CD4-positive, alpha-beta memory T cell (primary cell): ENCODE results near the gene GPATCH11. TPM values are rescaled to one million over a fixed set of nuclear protein-coding genes. Genes with fewer than 3 reads are reported as not detected.

Experiments used
- CTCF ChIA-PET: fragments of 350-600 bp; sonication (Branson Sonifier 250); formaldehyde crosslinking; loops from one replicate; lab custom pipeline; 2021; ENCODE audit warnings: inconsistent platforms; ENCODE audit not compliant: partially characterized antibody; lab: Charles Lee
- POLR2A ChIA-PET: fragments of 350-600 bp; sonication (Branson Sonifier 250); formaldehyde crosslinking; loops from one replicate; lab custom pipeline; 2021; ENCODE audit not compliant: partially characterized antibody; lab: Charles Lee
- DNase-seq, 5 donors: peaks; one replicate each; pipeline versions ENCODE4 v3.0.0 to v3.0.0-alpha.2; 2020 to 2022; ENCODE audit warnings: mixed read lengths in 1 of 5
- H3K27ac ChIP-seq: one replicate; pipeline ENCODE4 v1.7.0; 2013; ENCODE audit warnings: low read depth, low read length
- H3K27me3 ChIP-seq: 2 replicates; pipeline ENCODE4 v1.7.0; 2013; ENCODE audit warnings: mild to moderate bottlenecking, low read length, moderate library complexity; ENCODE audit not compliant: insufficient read depth
- H3K36me3 ChIP-seq: 2 replicates; pipeline ENCODE4 v1.7.0; 2013; ENCODE audit warnings: mild to moderate bottlenecking, low read length, moderate library complexity; ENCODE audit not compliant: insufficient read depth
- H3K4me1 ChIP-seq: 2 replicates; pipeline ENCODE4 v1.7.0; 2013; ENCODE audit warnings: mild to moderate bottlenecking, low read length, moderate library complexity; ENCODE audit not compliant: insufficient read depth
- H3K4me3 ChIP-seq, 2 donors: one replicate each; pipeline ENCODE4 v1.7.0; 2013; ENCODE audit warnings: low read length in 2 of 2, mild to moderate bottlenecking in 1 of 2
- H3K9me3 ChIP-seq, 2 donors: one replicate each; pipeline ENCODE4 v1.7.0; 2013; ENCODE audit warnings: low read length in 2 of 2, control low read depth in 1 of 2; ENCODE audit not compliant: control insufficient read depth in 1 of 2
- H3K27ac Mint-ChIP-seq, 7 donors: one replicate each; pipeline ENCODE4 v1.8.0; 2020 to 2021; ENCODE audit warnings: mixed read lengths in 7 of 7, mild to moderate bottlenecking in 6 of 7, inconsistent platforms in 3 of 7, moderate library complexity in 3 of 7
- H3K27me3 Mint-ChIP-seq, 2 donors: one replicate each; pipeline ENCODE4 v1.8.0; 2020 to 2021; ENCODE audit warnings: mixed read lengths in 2 of 2
- H3K36me3 Mint-ChIP-seq, 2 donors: one replicate each; pipeline ENCODE4 v1.8.0; 2020 to 2021; ENCODE audit warnings: mixed read lengths in 2 of 2, inconsistent platforms in 1 of 2, mild to moderate bottlenecking in 1 of 2
- H3K4me1 Mint-ChIP-seq, 4 donors: one replicate each; pipeline ENCODE4 v1.8.0; 2020 to 2021; ENCODE audit warnings: mixed read lengths in 4 of 4, mild to moderate bottlenecking in 1 of 4
- H3K4me3 Mint-ChIP-seq, 8 donors: one replicate each; pipeline ENCODE4 v1.8.0; 2020 to 2021; ENCODE audit warnings: mixed read lengths in 8 of 8, mild to moderate bottlenecking in 7 of 8, moderate library complexity in 6 of 8, inconsistent platforms in 3 of 8
- H3K9me3 Mint-ChIP-seq, 8 donors: one replicate each; pipeline ENCODE4 v1.8.0; 2020 to 2021; ENCODE audit warnings: mixed read lengths in 8 of 8, mild to moderate bottlenecking in 5 of 8, inconsistent platforms in 3 of 8, moderate library complexity in 1 of 8
- intact Hi-C: fragments of 100-400 bp; cut with micrococcal nuclease; formaldehyde crosslinking; loops from one replicate; pipeline ENCODE4 v1.15.1; 2023
- polyA plus RNA-seq, 2 donors: library from polyadenylated mRNA; unstranded; fragments of 300-500 nt; fragmentation: Illumina TruSeq; gene quantifications; one replicate each; pipeline ENCODE4 v1.2.3, GENCODE V29; 2021
- total RNA-seq, 2 experiments: library from RNA; stranded (reverse); gene quantifications; one replicate each; pipeline ENCODE4 v1.2.3, GENCODE V29; 2021

The GPATCH11 gene
- total and polyA plus RNA-seq, 4 experiments from 2014 or later = 9.2 to 18.9 (median 13.6) TPM

- Histone ChIP-seq H3K4me1 (peaks cover 37% of the 10 kb centered on the region), H3K4me3 (no peak overlapping the region), H3K9me3 (no peaks in the 10 kb centered on the region), H3K36me3 (peaks cover 4% of the 10 kb centered on the region), H3K27me3 (no peaks in the 10 kb centered on the region), H3K27ac (no peak overlapping the region)
- no peak for DNase-seq
- ChIA-PET CTCF (no interaction called here), POLR2A (interaction anchor here (1.0 to 2.4 kb wide), 3 partner anchors 8 to 119 kb away, joined by 3 to 16 read pairs (median 3); partner anchors contain the start of gene STRN)
- H3K4me1 Mint-ChIP-seq = peaks cover 13 to 26% (median 22%) of the 10 kb centered on the region in 4 donors
- intact Hi-C loops = loop anchor here (2.0 kb wide), 1 partner anchor 71 kb away; the partner anchor contains the start of gene EIF2AK2
- H3K27ac Mint-ChIP-seq = peak overlapping the region in 1 of 7 donors; percentile 23
- H3K36me3 Mint-ChIP-seq = peaks cover 23 to 29% of the 10 kb centered on the region in 2 donors
- no peak overlapping the region for H3K4me3 Mint-ChIP-seq
- H3K9me3 Mint-ChIP-seq = no peaks in the 10 kb centered on the region
- H3K27me3 Mint-ChIP-seq = no peaks in the 10 kb centered on the region
These were observed 1.4 kb downstream of the GPATCH11 start for GRCh38 chr2:37085731-37086147.

GRCh38 chr2:37090019-37090477 lies 5.7 kb downstream of the GPATCH11 start:
- peaks cover 5 to 19% (median 10%) of the 10 kb centered on the region in 4 donors for H3K4me1 Mint-ChIP-seq

GRCh38 chr2:37091873-37092272 lies 7.6 kb downstream of the GPATCH11 start:
- Histone ChIP-seq H3K4me3 (no peak overlapping the region), H3K36me3 (peaks cover 32% of the 10 kb centered on the region), H3K27ac (no peak overlapping the region), H3K4me1 (no peaks in the 10 kb centered on the region), H3K27me3 (no peaks in the 10 kb centered on the region), H3K9me3 (no peaks in the 10 kb centered on the region)
- H3K9me3 Mint-ChIP-seq = no peaks in the 10 kb centered on the region
- H3K4me3 Mint-ChIP-seq = no peak overlapping the region
- H3K4me1 Mint-ChIP-seq = peaks cover 3 to 18% (median 9%) of the 10 kb centered on the region in 4 donors
- intact Hi-C loops = no loop called here
- no peaks in the 10 kb centered on the region for H3K27me3 Mint-ChIP-seq
- H3K36me3 Mint-ChIP-seq = peaks cover 34 to 58% of the 10 kb centered on the region in 2 donors
- H3K27ac Mint-ChIP-seq = no peak overlapping the region
- CTCF ChIA-PET = no interaction called here
- no peak for DNase-seq
- POLR2A ChIA-PET = no interaction called here

More at GRCh38 chr2:37090019-37090477, 5.7 kb downstream of the GPATCH11 start:
- intact Hi-C loops = no loop called here
- Mint-ChIP-seq H3K4me3 (no peak overlapping the region), H3K27ac (peak overlapping the region in 1 of 7 donors; percentile 56), H3K27me3 (no peaks in the 10 kb centered on the region), H3K36me3 (peaks cover 29 to 44% of the 10 kb centered on the region in 2 donors), H3K9me3 (no peaks in the 10 kb centered on the region)
- Histone ChIP-seq H3K27ac (no peak overlapping the region), H3K27me3 (no peaks in the 10 kb centered on the region), H3K4me1 (peaks cover 4% of the 10 kb centered on the region), H3K4me3 (no peak overlapping the region), H3K9me3 (no peaks in the 10 kb centered on the region), H3K36me3 (peaks cover 21% of the 10 kb centered on the region)
- ChIA-PET POLR2A (interaction anchor here (0.9 kb wide), 1 partner anchor 16 kb away, joined by 3 read pairs; no protein-coding TSS in a partner anchor), CTCF (no interaction called here)
- DNase-seq = no peak

- Histone ChIP-seq H3K27ac (no peak overlapping the region), H3K36me3 (peaks cover 51% of the 10 kb centered on the region), H3K4me3 (no peak overlapping the region), H3K27me3 (no peaks in the 10 kb centered on the region), H3K4me1 (no peaks in the 10 kb centered on the region), H3K9me3 (no peaks in the 10 kb centered on the region)
- Mint-ChIP-seq H3K27ac (peak overlapping the region in 4 of 7 donors; percentile 12 to 83 (median 72)), H3K4me1 (no peaks in the 10 kb centered on the region), H3K4me3 (no peak overlapping the region), H3K9me3 (no peaks in the 10 kb centered on the region), H3K36me3 (peaks cover 45 to 72% of the 10 kb centered on the region in 2 donors), H3K27me3 (no peaks in the 10 kb centered on the region)
- intact Hi-C loops = no loop called here
- DNase-seq = no peak
- POLR2A ChIA-PET = no interaction called here
- CTCF ChIA-PET = no interaction called here
These were observed 12.2 kb downstream of the GPATCH11 start for GRCh38 chr2:37096568-37096967.

GRCh38 chr2:37098416-37099118 lies 14.2 kb downstream of the GPATCH11 start:
- Mint-ChIP-seq H3K4me3 (no peak overlapping the region), H3K9me3 (no peaks in the 10 kb centered on the region), H3K36me3 (peaks cover 39 to 62% of the 10 kb centered on the region in 2 donors), H3K27ac (peak overlapping the region in 1 of 7 donors; percentile 26), H3K27me3 (no peaks in the 10 kb centered on the region), H3K4me1 (no peaks in the 10 kb centered on the region)
- Histone ChIP-seq H3K9me3 (no peaks in the 10 kb centered on the region), H3K4me3 (no peak overlapping the region), H3K27ac (no peak overlapping the region), H3K36me3 (peaks cover 47% of the 10 kb centered on the region), H3K27me3 (no peaks in the 10 kb centered on the region), H3K4me1 (no peaks in the 10 kb centered on the region)
- ChIA-PET CTCF (no interaction called here), POLR2A (no interaction called here)
- no peak for DNase-seq
- intact Hi-C loops = no loop called here

GRCh38 chr2:37100054-37100453 lies 15.7 kb downstream of the GPATCH11 start:
- intact Hi-C loops = no loop called here
- H3K27me3 ChIP-seq = no peaks in the 10 kb centered on the region
- Mint-ChIP-seq H3K4me3 (no peak overlapping the region), H3K9me3 (no peaks in the 10 kb centered on the region), H3K27ac (peak overlapping the region in 3 of 7 donors; percentile 2 to 49 (median 13)), H3K36me3 (peaks cover 39 to 61% of the 10 kb centered on the region in 2 donors), H3K27me3 (no peaks in the 10 kb centered on the region), H3K4me1 (no peaks in the 10 kb centered on the region)
- no peak for DNase-seq
- H3K9me3 ChIP-seq = no peaks in the 10 kb centered on the region
- ChIA-PET POLR2A (interaction anchor here (1.0 kb wide), 1 partner anchor 17 kb away, joined by 4 read pairs; no protein-coding TSS in a partner anchor), CTCF (no interaction called here)
- peaks cover 34% of the 10 kb centered on the region for H3K36me3 ChIP-seq
- H3K27ac ChIP-seq = no peak overlapping the region
- H3K4me3 ChIP-seq = no peak overlapping the region
- no peaks in the 10 kb centered on the region for H3K4me1 ChIP-seq

GRCh38 chr2:37102588-37102987 lies 18.3 kb downstream of the GPATCH11 start:
- Histone ChIP-seq H3K4me1 (no peaks in the 10 kb centered on the region), H3K4me3 (no peak overlapping the region), H3K9me3 (no peaks in the 10 kb centered on the region), H3K36me3 (peaks cover 29% of the 10 kb centered on the region), H3K27ac (no peak overlapping the region), H3K27me3 (no peaks in the 10 kb centered on the region)
- Mint-ChIP-seq H3K27me3 (no peaks in the 10 kb centered on the region), H3K36me3 (peaks cover 43 to 59% of the 10 kb centered on the region in 2 donors), H3K4me3 (no peak overlapping the region), H3K27ac (no peak overlapping the region), H3K9me3 (no peaks in the 10 kb centered on the region), H3K4me1 (no peaks in the 10 kb centered on the region)
- CTCF ChIA-PET = no interaction called here
- DNase-seq = no peak
- intact Hi-C loops = no loop called here
- POLR2A ChIA-PET = no interaction called here
